NCI-H226 (cell line): ENCODE measurements around the gene NDUFAF3.

ENCODE experiments used
- DNase-seq: peaks from one replicate; pipeline ENCODE4 v3.0.0-alpha.2; 2015

The NDUFAF3 gene

GRCh38 chr3:49020330-49021212 lies 1.4 kb upstream of the NDUFAF3 start:
- peak; percentile 18 for DNase-seq

- DNase-seq, result peak; percentile 96
Measured at GRCh38 chr3:49021213-49021812, 608 bp upstream of the NDUFAF3 start.

DNA sequence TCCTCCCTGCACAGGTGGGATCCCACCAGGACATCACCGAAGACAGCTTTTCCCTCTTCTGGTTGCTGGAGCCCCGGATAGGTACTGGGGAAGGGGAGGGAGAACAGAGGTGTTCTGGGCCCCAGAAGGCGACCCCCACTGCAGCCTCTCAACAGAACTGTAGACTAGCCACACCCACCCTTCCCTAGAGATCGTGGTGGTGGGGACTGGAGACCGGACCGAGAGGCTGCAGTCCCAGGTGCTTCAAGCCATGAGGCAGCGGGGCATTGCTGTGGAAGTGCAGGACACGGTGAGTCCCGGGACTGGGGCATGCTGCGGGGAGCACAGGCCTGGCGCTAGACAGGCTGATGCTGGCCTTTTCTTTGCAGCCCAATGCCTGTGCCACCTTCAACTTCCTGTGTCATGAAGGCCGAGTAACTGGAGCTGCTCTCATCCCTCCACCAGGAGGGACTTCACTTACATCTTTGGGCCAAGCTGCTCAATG lies 809 bp downstream of the NDUFAF3 start:
- no peak for DNase-seq

DNA sequence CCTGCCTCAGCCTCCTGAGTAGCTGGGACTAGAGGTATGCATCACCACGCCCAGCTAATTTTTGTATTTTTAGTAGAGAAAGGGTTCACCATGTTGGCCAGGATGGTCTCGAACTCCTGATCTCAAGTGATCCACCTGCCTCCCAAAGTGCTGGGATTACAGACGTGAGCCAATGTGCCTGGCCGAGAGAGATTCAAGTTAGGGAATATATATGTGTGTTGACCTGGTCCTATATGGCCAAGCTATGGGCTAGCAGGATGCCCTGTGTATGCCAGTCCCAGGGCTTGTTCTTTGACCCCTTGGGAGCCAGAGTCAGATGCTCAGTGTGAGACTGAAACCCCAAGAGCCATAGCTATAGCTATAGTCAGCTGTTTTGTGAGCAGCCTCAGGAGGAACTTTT lies 1.9 kb downstream of the NDUFAF3 start:
- DNase-seq, result no peak

DNA sequence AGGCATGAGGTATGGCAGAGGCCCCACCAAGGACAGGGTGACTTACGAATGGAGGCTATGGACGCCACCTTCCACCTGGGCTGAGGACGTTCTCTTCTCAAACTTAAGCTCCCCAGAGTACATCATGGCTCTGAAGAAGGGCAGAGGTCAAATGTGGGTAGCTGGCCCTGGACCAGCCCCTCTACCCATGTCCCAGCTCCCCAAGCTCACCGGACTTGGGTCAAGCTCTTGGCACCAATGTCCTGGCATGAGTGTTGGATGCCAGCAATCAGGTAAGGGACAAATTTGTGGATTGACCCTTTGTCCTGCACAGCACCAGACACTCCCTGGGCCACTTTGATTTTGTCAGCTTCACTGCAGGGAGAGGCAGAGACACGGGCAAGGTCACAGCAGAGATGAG lies 2.5 kb downstream of the NDUFAF3 start:
- DNase-seq, result no peak

DNA sequence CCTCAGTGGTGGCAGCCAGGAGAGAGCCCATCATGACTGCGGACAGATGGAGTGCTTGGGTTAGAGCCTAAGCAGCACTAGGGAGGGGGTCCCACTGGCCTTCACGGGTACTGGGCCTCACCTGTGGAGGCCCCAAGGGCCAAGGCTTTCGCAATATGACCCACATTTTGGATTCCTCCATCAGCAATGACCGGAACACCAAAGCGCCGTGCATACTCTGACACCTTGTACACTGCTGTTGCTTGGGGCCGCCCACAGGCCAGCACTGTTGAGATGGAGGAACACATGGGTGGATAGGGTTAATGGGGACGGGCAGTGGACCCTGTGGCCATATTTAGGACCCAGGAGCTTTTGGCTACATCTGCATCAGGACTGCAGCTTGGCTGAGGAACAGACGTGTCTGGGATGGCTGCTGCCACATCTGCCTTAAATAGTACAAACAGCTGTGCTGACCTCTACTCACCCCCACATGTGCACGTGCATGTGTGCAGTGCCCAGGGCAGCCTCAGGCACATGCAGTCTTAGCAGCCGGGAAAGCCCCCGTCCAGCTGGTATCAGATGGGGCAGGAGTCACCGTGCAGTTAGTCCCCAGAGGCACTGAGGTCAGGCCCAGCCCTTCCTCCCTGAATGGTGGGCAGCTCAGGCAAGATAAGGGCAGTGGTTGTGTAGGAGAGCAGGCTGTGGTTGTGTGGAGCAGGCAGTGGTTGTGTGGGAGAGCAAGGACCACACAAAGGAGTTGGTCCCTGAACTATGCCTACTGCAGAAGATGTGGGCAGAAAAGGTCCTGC lies 3.3 kb downstream of the NDUFAF3 start:
- no peak for DNase-seq

GRCh38 chr3:49025793-49026520 lies 4.0 kb downstream of the NDUFAF3 start:
- DNase-seq, result no peak

DNA sequence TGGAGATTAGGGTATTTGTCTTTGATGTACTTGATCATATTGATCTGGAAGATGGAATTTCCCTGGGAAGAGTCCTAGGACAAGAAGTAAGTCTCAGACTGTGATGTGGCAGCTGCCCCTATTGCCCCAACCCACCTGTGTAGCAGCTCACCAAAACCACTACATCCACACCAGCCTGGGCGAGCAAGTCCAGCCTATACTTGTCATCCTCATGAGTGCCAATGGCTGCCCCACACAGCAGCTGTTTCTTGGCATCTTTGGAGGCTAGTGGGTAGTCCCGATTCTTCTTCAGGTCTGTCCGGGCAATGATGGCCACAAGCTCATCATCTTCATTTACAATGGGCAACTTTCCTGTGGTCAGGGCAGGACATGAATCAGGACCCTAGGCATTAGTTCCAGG lies 4.6 kb downstream of the NDUFAF3 start:
- DNase-seq, result no peak

DNA sequence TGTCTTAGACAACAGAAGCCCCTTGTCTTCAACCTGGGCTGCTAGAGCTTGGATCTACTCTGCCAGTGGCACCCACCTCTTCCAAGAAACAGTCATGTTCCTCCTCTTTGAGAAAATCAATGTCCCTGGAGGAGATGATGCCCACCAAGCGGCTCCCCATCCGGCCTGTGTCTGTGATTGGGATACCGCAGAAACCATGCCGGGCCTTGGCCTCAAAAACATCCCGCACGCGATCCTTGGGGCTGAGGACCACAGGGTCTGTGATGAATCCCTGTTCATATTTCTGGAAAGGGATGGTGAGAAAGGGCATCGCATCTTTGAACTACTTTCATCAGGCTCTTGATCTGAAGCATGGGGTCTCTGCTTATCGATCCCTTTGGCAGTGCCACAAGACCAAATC lies 5.7 kb downstream of the NDUFAF3 start:
- DNase-seq, result no peak

DNA sequence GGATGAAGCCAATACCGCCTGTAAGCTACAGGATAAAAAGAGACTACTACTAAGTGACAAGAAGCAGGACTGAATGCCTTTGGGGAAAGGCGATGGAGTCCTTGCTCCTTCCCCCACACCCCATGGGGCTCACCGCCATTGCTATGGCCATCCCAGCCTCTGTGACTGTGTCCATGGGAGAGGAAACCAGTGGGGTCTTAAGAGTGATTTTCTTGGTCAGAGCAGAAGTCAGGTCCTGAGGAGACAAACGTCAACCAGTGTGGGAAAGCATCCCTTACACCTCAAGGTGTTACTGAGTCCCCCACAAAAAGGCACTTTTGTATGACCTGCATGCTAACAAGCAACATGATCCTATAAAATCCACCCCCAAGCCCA lies 6.4 kb downstream of the NDUFAF3 start:
- DNase-seq, result no peak

GRCh38 chr3:49028673-49029562 lies 7.0 kb downstream of the NDUFAF3 start, which contains the start of gene IMPDH2:
Gene IMPDH2 (minus strand): TSS chr3:49029398. CDS start chr3:49029350, 48 bp downstream.
- DNase-seq, result peak; percentile 84

DNA sequence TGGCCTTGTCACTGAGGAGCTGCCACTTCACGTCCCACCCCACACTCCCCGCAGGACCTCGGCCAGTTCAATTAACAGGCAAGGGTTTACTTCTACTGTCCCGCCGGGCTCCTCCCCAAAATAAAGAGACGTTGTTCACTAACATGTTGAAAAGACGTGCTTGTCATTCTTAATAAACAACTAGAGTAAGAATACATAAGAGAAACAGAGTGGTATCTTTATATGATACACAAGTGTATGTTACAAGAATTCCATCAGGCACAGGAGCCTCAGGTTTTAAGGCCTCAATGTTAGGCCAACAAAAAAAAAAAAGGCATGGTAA lies 7.6 kb downstream of the NDUFAF3 start:
- no peak for DNase-seq

GRCh38 chr3:49030321-49030720 lies 8.4 kb downstream of the NDUFAF3 start:
- DNase-seq, result no peak

- peak; percentile 74 for DNase-seq
Measured at GRCh38 chr3:49032646-49033304, 10.9 kb downstream of the NDUFAF3 start.

DNA sequence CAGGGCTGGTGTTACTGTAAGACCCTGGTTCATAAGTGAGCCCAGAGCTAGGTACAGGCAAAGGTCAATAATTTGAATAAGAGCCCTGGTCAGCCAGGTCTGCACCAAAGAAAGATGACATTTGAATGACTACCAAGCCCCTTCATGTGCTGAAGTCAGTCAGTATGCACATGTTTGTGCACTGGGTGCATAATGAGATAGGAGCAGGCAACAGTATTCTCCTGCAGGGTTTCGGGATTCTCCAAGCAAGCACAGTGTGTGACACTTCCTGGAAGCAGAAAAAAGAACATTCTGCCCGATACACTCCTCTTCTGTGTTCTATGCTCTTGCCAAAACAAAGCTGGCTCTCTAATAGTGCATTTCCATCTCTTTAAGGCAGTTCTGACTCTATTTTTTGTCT lies 12.7 kb downstream of the NDUFAF3 start:
- no peak for DNase-seq

DNA sequence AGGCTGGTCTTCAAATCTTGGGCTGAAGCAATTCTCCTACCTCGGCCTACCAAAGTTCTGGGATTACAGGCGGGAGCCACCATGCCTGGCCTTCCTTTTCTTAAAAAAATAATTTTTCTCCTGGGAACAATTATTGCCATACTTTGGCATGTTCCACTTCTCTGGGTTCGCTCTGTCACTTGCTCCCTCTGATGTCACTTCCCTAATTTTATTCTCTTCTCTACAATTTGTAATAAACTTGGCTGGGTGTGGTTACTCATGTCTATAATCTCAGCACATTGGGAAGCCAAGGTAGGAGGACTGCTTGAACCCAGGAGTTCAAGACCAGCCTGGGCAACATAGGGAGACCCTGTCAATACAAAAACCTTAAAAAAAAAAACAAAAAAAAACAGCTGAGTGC lies 13.4 kb downstream of the NDUFAF3 start:
- DNase-seq, result no peak

- no peak for DNase-seq
Measured at GRCh38 chr3:49053543-49053942, 31.6 kb downstream of the NDUFAF3 start.

DNA sequence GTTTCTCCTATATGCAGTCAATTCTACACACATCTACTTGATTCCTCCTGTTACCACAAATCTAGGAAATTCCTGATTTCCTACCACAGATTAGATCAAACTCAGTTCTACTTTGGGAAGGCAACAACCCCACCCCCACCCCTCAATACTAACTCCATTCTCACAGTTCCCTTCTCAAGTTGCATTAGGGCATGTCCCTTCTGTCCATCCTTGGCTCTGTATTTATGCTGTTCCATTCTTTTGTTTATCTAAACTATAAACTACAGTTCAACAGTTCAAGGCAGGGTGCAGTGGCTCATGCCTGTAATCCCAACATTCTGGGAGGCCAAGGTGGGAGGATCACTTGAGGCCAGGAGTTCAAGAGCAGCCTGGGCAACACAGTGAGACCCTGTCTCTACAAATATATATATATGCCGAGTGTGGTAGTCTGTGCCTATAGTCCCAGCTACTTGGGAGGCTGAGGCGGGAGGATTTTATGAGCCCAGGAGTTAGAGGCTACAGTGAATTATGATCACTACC lies 32.5 kb downstream of the NDUFAF3 start:
- DNase-seq, result no peak

DNA sequence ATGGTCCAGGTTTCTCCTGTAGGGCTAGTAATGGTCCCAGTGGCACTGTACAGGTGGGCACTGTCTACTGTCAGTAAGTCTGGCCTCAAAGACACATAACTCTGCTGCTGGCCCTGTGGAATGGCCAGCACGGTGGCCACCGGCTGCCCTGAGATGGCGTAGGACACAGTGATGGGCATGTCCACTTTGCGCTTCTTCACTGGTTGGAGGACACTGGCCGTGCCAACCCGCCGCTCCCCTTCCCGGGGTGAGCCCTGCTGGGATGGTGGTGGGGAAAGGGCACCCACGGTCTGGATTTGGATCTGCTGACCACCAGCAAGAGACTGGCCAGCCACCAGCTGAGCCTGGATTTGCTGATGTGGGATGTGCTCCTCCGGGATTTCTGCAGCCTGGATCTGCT lies 35.3 kb downstream of the NDUFAF3 start:
- DNase-seq, result no peak

DNA sequence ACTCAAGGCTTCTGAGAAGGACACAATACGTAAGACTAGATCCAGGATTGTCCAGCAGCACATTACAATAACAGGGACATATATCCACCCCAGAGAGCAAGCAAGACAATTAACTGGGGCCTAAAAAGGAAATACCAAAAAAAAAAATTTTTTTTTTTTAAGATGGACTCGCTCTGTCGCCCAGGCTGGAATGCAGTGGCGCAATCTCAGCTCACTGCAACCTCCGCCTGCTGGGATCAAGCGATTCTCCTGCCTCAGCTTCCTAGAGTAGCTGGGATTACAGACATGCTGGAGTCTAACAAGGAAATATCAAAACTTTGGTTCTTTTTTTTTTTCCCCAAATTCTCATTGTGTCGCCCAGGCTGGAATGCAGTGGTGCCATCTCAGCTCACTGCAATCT lies 36.1 kb downstream of the NDUFAF3 start:
- no peak for DNase-seq
